NCI-H2029 (cell line): ENCODE data around the gene CGGBP1.
A peak's percentile ranks its signal among the peaks of the same experiment; 100 is the strongest.
"Not testable (repeated sequence)": the region's sequence is repeated elsewhere in the genome, so short reads cannot be mapped to it uniquely, and the experiment has no call there.

Source experiments
- DNase-seq: peaks from one replicate; lab custom pipeline; 2025; lab: John Stamatoyannopoulos, UW

The CGGBP1 gene

DNA sequence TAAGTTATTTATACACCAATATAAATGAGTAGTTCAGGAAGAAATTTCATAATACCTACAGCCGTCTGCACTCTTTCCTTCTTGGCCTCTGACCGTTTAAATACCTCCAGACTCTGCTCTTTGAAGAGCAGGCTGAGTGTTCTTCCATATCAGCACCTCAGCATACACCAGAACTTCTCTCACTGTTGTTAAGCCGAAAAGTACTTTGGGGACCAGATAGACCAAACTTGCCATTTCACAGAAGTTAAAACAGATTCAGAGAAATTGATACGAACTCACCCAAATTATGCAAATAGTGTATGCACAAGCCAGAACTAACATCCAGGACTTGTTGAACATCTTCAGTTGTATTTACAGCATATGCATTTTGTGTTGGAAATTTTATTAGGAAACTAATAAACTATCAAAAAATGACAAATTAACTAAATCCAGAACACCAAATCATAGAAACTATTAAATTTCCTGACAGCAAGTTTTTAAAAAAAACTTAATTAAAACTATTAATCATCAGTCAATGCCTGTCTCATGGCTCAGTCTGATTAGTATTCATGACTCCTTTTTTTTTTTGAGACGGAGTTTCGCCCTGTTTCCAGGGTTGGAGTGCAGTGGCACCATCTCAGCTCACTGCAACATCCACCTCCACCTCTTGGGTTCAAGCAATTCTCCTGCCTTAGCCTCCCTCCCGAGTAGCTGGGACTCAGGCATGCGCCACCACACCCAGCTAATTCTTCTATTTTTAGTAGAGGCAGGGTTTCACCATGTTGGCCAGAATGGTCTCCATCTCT lies 24.1 kb downstream of the CGGBP1 start:
- no peak for DNase-seq

DNA sequence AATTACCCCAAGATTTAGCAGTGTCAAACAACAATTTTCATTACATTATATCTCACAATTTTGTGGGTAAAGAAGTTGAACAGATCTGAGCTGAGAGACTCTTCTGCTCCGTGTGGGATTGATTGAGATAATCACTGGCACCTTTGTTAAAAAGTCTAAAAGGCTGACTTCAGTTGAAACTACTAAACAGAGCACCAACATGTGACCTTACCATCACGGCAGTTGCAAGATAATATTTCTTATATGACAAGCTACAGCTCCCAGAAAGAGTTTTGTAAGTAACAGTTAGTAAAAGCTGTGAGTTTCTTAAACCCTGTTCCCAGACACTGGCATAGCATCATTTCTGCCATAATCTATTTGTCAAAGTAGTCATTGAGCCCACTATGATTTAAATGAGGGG lies 25.0 kb downstream of the CGGBP1 start:
- no peak for DNase-seq

DNA sequence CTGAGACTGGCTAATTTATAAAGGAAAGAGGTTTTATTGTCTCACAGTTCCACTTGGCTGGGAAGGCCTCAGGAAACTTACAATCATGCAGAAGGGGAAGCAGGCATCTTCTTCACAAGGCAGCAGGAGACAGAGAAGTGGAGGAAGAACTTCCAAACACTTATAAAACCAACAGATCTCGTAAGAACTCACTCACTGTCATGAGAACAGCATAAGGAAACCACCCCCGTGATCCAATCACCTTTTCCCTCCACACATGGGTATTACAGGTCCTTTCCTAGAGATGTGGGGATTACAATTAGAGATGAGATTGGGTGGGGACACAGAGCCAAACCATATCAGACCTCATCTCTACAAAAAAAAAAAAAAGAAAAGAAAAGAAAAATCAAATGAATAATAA lies 25.7 kb downstream of the CGGBP1 start:
- DNase-seq, result no peak

DNA sequence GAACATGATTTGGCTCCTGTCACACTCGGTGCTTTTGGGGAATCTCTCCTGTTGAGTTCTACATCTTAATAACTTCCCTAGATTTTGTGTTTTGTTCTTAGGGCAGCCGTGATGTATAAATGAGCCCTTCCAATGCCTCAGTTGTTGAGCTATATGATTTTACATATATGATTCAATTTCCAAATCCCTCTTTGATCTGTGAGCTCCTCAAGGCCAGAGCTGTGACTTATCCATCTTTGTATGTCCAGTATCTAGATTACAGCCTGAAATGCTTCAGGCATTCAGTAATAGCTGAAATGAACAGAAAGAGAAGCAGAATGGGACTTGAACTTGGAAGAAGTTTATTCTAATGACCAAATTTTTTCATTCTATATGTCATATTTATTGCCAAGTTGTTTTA lies 26.6 kb downstream of the CGGBP1 start:
- DNase-seq, result no peak

DNA sequence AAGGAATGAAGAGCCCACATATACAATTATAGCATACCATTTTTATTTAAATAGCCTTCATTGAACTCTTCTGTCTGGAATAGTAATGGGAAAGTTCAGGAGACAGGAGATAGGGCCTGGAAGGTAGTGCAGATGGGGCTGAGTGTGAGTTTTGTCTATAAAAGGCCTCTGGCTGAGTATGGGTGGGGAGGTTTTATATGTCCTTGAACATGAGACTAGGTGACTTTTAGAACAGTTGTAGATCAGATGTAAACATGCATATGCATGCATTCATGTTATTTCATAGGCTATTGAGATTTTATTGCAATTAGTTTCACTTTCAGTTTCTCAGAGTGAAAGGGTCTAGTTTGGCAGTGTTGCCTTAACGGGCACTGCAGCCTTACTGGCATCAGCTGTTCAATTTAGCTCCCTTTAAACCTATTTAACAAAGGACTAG lies 27.1 kb downstream of the CGGBP1 start:
- peak; percentile 33 for DNase-seq

DNA sequence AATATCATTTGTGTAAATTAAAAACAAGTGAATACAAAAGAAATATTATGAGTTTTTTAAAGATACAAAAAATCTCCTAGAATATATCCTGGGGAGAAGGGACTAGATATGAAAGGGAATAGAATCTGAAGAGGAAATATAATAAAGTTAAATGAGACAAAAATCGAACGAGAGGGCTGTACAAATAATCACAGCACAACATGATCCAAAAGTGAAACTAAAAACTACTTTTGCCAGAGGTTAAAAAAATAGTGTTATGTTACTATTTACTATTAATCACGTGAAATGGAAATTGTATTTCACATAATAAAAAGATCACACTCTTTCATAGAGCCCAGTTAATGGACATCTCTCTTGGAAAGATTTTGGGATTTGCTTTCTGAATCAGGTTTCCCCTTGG lies 28.6 kb downstream of the CGGBP1 start:
- no peak for DNase-seq

DNA sequence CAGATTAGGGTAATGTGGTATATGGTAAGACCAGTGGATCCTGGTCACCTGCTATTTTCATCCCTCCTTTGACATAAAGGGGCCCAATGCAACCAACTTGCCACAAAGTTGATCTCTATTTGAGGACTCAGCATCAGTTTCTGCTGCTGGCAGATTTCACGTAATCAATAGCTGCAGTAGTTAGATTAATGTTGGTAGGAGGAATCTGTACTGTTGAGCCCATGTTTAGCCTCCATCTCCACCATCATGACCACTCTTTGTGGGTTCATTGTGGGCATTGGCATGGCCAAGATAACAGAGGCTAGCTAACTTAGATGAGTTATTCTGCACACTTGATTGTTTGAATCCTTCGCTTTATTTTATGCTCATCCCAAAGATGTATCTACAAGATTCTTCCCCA lies 29.9 kb downstream of the CGGBP1 start:
- no peak for DNase-seq

DNA sequence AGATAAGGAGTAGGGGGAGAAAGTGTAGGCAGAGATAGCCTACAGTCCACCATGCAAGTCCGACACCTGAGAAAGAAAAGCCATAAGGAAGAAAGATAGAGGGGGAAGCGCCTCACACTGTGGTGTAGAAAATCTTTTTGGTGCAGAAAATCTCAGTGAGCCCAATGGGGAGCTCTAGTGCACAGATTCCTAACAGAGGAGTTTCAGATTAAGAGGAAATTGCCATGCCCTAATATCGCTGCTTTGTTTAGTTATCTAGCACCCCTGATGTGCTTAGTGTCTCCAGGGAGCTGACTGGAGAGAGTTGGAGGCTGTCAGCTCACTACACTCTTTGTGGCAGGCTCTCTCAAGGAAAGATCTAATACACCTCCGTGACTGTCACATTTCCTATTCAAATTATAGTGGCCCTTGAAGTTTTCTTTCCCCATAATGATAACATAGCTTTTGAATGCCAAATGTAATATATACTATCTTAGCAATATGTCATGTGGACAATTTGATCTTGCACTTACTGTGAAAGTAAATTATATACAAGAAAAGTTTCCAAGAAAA lies 33.7 kb downstream of the CGGBP1 start:
- no peak for DNase-seq

DNA sequence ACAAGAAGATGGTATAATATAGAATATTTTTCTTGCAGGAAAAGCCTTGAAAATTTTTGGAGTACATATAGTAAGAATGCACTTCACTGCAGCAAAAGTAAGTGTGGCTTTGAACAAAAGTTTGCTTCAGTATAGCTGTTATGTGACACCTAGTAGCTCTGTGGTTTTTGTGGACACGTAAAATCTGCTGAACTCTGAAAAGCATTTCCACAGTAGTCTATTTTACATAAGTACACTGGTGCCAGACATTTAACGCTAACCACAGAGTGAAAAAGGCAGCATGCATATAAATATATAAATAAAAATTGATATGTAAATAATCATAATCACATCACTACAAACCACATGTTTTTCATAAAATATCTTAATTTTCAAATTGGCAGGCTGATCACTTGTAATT lies 39.8 kb downstream of the CGGBP1 start:
- no peak for DNase-seq

DNA sequence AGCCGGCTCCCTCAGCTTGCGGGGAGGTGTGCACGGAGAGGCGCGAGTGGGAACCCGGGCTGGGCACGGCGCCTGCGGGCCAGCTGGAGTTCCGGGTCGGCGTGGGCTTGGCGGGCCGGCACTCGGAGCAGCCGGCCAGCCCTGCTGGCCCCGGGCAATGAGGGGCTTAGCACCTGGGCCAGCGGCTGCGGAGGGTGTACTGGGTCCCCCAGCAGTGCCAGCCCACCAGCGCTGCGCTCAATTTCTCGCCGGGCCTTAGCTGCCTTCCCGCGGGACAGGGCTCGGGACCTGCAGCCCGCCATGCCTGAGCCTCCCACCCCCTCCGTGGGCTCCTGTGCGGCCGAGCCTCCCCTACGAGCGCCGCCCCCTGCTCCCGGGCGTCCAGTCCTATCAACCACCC lies 43.1 kb downstream of the CGGBP1 start:
- not testable (repeated sequence) for DNase-seq

DNA sequence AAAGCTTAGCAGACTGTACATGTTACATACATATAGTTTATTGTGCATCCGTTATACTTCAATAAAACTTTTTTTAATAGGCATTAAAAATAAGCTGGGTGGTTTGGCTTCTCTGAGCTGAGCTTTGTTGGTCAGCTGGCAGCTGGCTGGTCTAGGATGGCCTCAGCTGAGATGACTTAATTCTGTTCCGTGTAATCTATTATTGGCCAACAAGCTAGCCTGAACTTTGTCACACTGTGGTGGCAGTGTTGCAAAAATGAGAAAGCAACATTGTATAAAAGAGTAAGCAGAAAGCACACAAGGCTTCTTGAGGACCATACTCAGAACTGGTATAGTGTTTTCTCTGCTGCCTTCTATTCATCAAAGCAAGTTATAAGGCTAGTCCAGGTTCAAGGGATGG lies 45.2 kb downstream of the CGGBP1 start:
- DNase-seq, result no peak

DNA sequence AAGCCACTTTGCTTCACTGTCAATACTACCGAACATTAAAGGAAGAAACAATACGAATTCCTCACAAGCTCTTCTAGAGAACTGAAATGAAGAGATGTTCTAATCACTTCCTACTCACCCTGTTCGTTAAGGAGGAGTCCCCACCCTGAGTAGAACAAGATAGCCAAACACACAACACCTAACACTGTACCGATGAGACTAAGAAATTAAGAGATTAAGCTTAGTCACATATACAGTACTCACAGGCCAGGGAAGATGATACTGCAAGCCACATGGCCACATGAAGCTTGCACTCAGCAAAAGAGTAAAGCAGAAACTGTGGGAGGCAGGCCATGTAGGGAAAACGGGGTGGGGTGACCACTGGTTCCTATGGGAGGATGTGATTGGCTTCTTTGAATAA lies 48.0 kb downstream of the CGGBP1 start:
- no peak for DNase-seq

DNA sequence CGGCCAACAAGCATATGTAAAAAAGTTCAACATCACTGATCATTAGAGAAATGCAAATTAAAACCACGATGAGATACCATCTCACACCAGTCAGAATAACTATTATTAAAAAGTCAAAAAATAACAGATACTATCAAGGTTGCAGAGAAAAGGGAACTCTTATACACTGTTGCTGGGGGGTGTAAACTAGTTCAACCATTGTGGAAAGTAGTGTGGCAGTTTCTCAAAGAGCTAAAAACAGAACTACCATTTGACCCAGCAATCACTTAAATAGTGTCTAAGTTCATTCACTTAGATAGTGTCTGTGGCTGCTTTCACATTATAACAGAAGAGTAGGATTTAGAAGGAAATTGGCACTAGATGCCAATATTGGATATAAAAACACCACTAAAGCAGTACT lies 49.7 kb downstream of the CGGBP1 start:
- no peak for DNase-seq

DNA sequence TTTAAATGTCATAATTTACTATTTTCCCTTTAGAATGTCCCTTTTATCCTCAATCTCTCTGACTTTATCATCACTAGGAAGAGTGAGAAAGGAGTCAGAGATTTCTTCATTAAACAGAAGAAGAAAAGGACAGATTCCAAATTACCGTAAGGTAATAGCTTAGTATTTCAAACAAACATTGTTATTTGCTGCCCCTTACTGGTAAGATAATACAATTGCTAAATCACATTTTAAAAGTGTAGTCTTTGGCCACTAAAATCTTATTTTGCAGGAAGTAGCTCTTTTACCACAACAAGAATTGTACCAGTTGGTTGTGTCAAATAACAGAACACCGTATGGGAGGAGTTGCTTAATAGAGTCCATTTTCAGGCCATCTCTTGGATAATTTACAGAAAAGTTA lies 53.7 kb downstream of the CGGBP1 start:
- no peak for DNase-seq

DNA sequence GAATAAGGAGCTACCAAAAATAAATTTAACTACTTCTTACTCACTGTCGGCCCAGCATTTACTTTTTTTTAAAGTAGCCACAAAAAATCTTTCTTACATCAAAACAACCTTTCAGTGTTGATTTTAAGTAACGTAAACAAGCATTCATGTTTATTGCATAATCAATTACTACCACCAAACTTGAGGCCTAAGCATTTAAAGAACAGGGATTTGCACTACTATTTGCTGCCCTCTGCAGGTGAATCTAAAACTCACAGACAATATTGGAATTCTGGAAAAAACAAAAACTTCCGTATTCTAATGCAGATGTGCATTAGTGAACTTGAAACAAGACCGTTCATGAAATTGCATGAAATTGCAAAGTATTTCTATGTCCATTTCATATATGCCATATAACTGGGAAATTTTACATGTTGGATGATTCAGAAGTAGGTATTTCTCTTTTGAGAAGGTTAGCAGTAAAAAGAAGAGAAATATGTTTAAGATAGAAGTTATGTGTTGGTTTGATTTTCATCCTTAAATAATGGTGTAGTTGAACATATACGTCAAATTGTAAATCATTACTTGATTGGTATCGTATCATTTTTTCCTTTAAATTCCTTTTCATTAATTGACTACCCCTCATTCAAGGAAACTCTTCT lies 55.6 kb downstream of the CGGBP1 start:
- DNase-seq, result peak; percentile 4

DNA sequence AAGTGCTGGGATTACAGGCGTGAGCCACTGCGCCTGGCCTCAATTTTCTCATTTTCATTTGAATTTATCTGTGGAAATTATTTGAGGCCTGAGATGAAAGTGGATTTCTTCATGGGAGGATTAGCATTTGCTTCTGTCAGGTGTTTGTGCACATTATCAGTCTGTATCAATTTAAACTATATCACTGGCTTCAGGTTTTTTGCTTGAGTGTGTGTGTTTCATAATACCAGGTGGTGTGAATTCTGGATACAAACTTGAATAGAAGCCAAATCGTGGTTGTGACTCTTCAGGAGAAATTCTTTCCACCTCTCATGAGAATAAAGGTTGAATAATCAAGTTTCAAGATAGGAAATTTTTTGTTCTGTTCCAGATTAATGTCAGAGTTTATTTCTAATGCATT lies 56.4 kb downstream of the CGGBP1 start:
- DNase-seq, result no peak
